GM13977 (cell line): ENCODE results near the gene MRPL58.
A peak's percentile ranks its signal among the peaks of the same experiment; 100 is the strongest.
"Not testable (repeated sequence)": the region's sequence is repeated elsewhere in the genome, so short reads cannot be mapped to it uniquely, and the experiment has no call there.

Experiments used
- DNase-seq: peaks from one replicate; pipeline ENCODE4 v3.0.0; 2012; ENCODE audit warnings: low spot score
- CTCF ChIP-seq: IDR thresholded peaks from 2 replicates; pipeline ENCODE4 v1.5.1; 2012; ENCODE audit warnings: mild to moderate bottlenecking, control low read depth; ENCODE audit not compliant: insufficient read depth; ENCODE audit errors: extremely low read depth, missing control alignments
- in situ Hi-C: fragments of 300-500 bp; cut with MboI; formaldehyde crosslinking; loops from one replicate; pipeline ENCODE4 v1.12.0; 2022; ENCODE audit warnings: low sequenced_read_pairs, low pct_unique_long_range_greater_than_20kb, mixed read lengths, inconsistent platforms; ENCODE audit not compliant: unreplicated experiment

The MRPL58 gene

GRCh38 chr17:75012346-75013091, at the start of gene MRPL58:
Gene MRPL58, plus strand, starts transcription at chr17:75012670. Its CDS starts 17 bp downstream, at chr17:75012687.
- in situ Hi-C loops: no loop called here
- peak; percentile 94 for DNase-seq
- peak; percentile 30 for TF ChIP-seq CTCF

GRCh38 chr17:74963656-74964055, 48.8 kb upstream of the MRPL58 start:
- in situ Hi-C loops: no loop called here
- TF ChIP-seq CTCF: no peak
- no peak for DNase-seq

GRCh38 chr17:74964246-74964761, 48.2 kb upstream of the MRPL58 start:
- no peak for TF ChIP-seq CTCF
- in situ Hi-C loops: no loop called here
- no peak for DNase-seq

GRCh38 chr17:74964988-74965622, 47.4 kb upstream of the MRPL58 start:
- in situ Hi-C loops: no loop called here
- DNase-seq: no peak
- TF ChIP-seq CTCF: no peak

- DNase-seq: no peak
- TF ChIP-seq CTCF: no peak
- in situ Hi-C loops: no loop called here
Observed at GRCh38 chr17:74968361-74968780, 44.1 kb upstream of the MRPL58 start.

- DNase-seq, in situ Hi-C loops: not testable (repeated sequence)
Observed at GRCh38 chr17:74969501-74969900, 43.0 kb upstream of the MRPL58 start.

GRCh38 chr17:74970395-74970794, 42.1 kb upstream of the MRPL58 start:
- no peak for TF ChIP-seq CTCF
- in situ Hi-C loops: no loop called here
- no peak for DNase-seq
